Kidney (tissue), 14 donors: Measurements from ENCODE around the gene NFATC2. TPM values are rescaled to one million over a fixed set of nuclear protein-coding genes. Genes with fewer than 3 reads are reported as not detected.

Source experiments
- DNase-seq, 5 donors: peaks; one replicate each; pipeline ENCODE4 v3.0.0-alpha.2; 2013 to 2020
- FAIRE-seq: peaks from 2 replicates; lab custom pipeline; 2012; peaks lifted over from hg19 to GRCh38; lab: Jason Lieb, UNC
- H3K27ac ChIP-seq, 2 donors: one replicate each; pipeline ENCODE4 v1.7.0; 2013; ENCODE audit warnings: low read depth in 2 of 2, low read length in 2 of 2, inconsistent platforms in 1 of 2
- H3K27me3 ChIP-seq: one replicate; pipeline ENCODE4 v1.7.1; 2013; ENCODE audit warnings: low read length, inconsistent platforms; ENCODE audit not compliant: control insufficient read depth, insufficient read depth
- H3K36me3 ChIP-seq, 3 donors: one replicate each; pipeline versions ENCODE4 v1.7.0 to v1.7.1; 2013; ENCODE audit warnings: low read length in 3 of 3, control low read depth in 1 of 3, inconsistent platforms in 1 of 3; ENCODE audit not compliant: insufficient read depth in 3 of 3, control insufficient read depth in 2 of 3
- H3K4me1 ChIP-seq, 3 donors: one replicate each; pipeline versions ENCODE4 v1.7.0 to v1.7.1; 2013; ENCODE audit warnings: low read length in 3 of 3, inconsistent platforms in 1 of 3, low read depth in 1 of 3; ENCODE audit not compliant: control insufficient read depth in 2 of 3, insufficient read depth in 2 of 3
- H3K4me3 ChIP-seq, 3 donors: one replicate each; pipeline versions ENCODE4 v1.7.0 to v1.8.1; 2013; ENCODE audit warnings: low read length in 3 of 3, control low read depth in 1 of 3, inconsistent platforms in 1 of 3
- H3K9ac ChIP-seq, 3 donors: one replicate each; pipeline versions ENCODE4 v1.7.0 to v1.7.1; 2013; ENCODE audit warnings: low read length in 3 of 3, control low read depth in 1 of 3, inconsistent platforms in 1 of 3
- H3K9me3 ChIP-seq, 3 donors: one replicate each; pipeline versions ENCODE4 v1.7.0 to v1.7.1; 2013; ENCODE audit warnings: low read length in 3 of 3, control low read depth in 1 of 3, inconsistent platforms in 1 of 3; ENCODE audit not compliant: control insufficient read depth in 2 of 3, insufficient read depth in 1 of 3
- CTCF ChIP-seq: IDR thresholded peaks from 3 replicates; pipeline ENCODE4 v1.5.1; 2012; ENCODE audit warnings: mild to moderate bottlenecking, moderate library complexity, borderline replicate concordance; ENCODE audit not compliant: insufficient read depth; ENCODE audit errors: extremely low read depth
- intact Hi-C: fragments of 100-400 bp; cut with DNase I; formaldehyde crosslinking; loops from one replicate; pipeline ENCODE4 v1.11.1; 2022
- polyA plus RNA-seq: library from polyadenylated mRNA; stranded (reverse); fragments of 350-450 nt; fragmentation: Illumina TruSeq; extraction: RNeasy Lipid Tissue Mini Kit (QIAGEN cat#74804); gene quantifications from one replicate; pipeline ENCODE4 v1.2.3, GENCODE V29; 2014; ENCODE audit warnings: low read depth, low replicate concordance; ENCODE audit not compliant: insufficient read depth
- total RNA-seq: library from RNA; stranded (reverse); fragmentation: NEBNext Ultra II Directional; extraction: Animal tissue kit (Norgen Biotek cat#: 25700); gene quantifications from one replicate; pipeline ENCODE4 v1.2.1, GENCODE V29; 2021
- donor health status: control.
- donor health status: control.
- donor health status: control.
- donor health status: control.
- donor health status: control.
- donor health status: DM: yes; HTN: yes; CAD: no.
- donor health status: Normal renal cell carcinoma (clear cell type).

The NFATC2 gene
- total and polyA plus RNA-seq, 2 donors from 2014 or later: 0.73 to 10.5 TPM

DNA sequence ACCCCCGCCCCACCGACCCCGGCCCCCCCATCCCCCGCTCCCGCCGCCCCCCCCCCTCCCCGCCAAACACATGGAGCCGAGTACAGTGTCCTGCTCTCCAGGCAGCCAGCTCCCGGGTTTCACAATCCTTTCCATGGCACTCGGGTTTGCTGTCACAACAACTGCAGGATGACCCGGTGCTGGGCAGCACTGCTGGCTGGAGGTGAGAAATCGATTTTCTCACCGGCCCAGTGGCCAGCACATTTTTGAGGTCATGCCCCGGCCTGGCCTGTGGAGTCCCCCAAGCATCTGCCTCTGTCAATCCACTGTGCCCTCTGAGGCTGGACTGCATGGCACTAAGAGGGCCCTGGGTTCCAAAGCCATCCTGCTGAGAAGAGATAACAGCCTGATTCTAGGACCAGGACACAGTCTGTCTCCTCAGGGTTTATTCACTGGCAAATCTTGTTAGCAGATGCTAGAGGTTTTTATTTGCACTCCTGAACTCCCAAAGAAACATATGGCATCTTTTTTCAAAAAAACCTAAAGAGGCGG, 129.5 kb downstream of the NFATC2 start:
- no peak overlapping the region for H3K27ac ChIP-seq

GRCh38 chr20:51412333-51412871, 130.1 kb downstream of the NFATC2 start:
- Histone ChIP-seq H3K9me3 (peaks cover 0 to 4% (median 0%) of the 10 kb centered on the region in 3 donors), H3K9ac (no peak overlapping the region), H3K4me1 (peaks cover 0 to 2% (median 0%) of the 10 kb centered on the region in 3 donors), H3K27ac (no peak overlapping the region), H3K4me3 (no peak overlapping the region), H3K27me3 (no peaks in the 10 kb centered on the region), H3K36me3 (no peaks in the 10 kb centered on the region)
- TF ChIP-seq CTCF: no peak
- FAIRE-seq (no peak), DNase-seq (peak in 2 of 5 donors; percentile 28 to 64)
- intact Hi-C loops: no loop called here

More for the DNA sequence above, 129.5 kb downstream of the NFATC2 start:
- Histone ChIP-seq H3K4me1 (peaks cover 0 to 2% (median 0%) of the 10 kb centered on the region in 3 donors), H3K27me3 (no peaks in the 10 kb centered on the region), H3K9ac (no peak overlapping the region), H3K36me3 (no peaks in the 10 kb centered on the region), H3K4me3 (no peak overlapping the region), H3K9me3 (peaks cover 0 to 4% (median 0%) of the 10 kb centered on the region in 3 donors)
- DNase-seq (no peak), FAIRE-seq (no peak)
- TF ChIP-seq CTCF: no peak
- intact Hi-C loops: no loop called here

- no peak for TF ChIP-seq CTCF
- intact Hi-C loops: no loop called here
- FAIRE-seq (no peak), DNase-seq (peak in 1 of 5 donors; percentile 27)
- Histone ChIP-seq H3K4me3 (no peak overlapping the region), H3K9ac (no peak overlapping the region), H3K4me1 (peaks cover 0 to 2% (median 0%) of the 10 kb centered on the region in 3 donors), H3K36me3 (no peaks in the 10 kb centered on the region), H3K27ac (no peak overlapping the region), H3K27me3 (no peaks in the 10 kb centered on the region), H3K9me3 (peaks cover 0 to 4% (median 0%) of the 10 kb centered on the region in 3 donors)
These were observed 130.6 kb downstream of the NFATC2 start for GRCh38 chr20:51411870-51412269.
